Osteocyte (in vitro differentiated cells): Measurements from ENCODE around the gene CSKMT. TPM values are rescaled to one million over a fixed set of nuclear protein-coding genes. Genes with fewer than 3 reads are reported as not detected.

Experiments used
- DNase-seq: peaks from one replicate; pipeline ENCODE4 v3.0.0; 2021; ENCODE audit warnings: mixed read lengths; ENCODE audit not compliant: unreplicated experiment; ENCODE audit errors: extremely low spot score
- H3K27ac Mint-ChIP-seq: one replicate; pipeline ENCODE4 v1.8.0; 2021; ENCODE audit warnings: mild to moderate bottlenecking, mixed read lengths; ENCODE audit not compliant: unreplicated experiment
- H3K27me3 Mint-ChIP-seq: one replicate; pipeline ENCODE4 v1.8.0; 2021; ENCODE audit warnings: mixed read lengths; ENCODE audit not compliant: unreplicated experiment
- H3K36me3 Mint-ChIP-seq: one replicate; pipeline ENCODE4 v1.8.0; 2021; ENCODE audit warnings: mixed read lengths; ENCODE audit not compliant: unreplicated experiment
- H3K4me1 Mint-ChIP-seq: one replicate; pipeline ENCODE4 v1.8.0; 2021; ENCODE audit warnings: mixed read lengths; ENCODE audit not compliant: unreplicated experiment
- H3K4me3 Mint-ChIP-seq: one replicate; pipeline ENCODE4 v1.8.0; 2021; ENCODE audit warnings: mild to moderate bottlenecking, moderate library complexity, mixed read lengths; ENCODE audit not compliant: unreplicated experiment
- H3K9me3 Mint-ChIP-seq: one replicate; pipeline ENCODE4 v1.8.0; 2021; ENCODE audit warnings: mixed read lengths; ENCODE audit not compliant: unreplicated experiment
- CTCF ChIP-seq: fragments of 200-600 bp; sonication (generic); IDR thresholded peaks from 2 replicates; pipeline ENCODE4 v1.5.0; 2021; ENCODE audit warnings: antibody characterized with exemption, mild to moderate bottlenecking, moderate library complexity
- total RNA-seq: library from RNA; stranded (reverse); gene quantifications from 2 replicates; pipeline ENCODE4 v1.2.1, GENCODE V29; 2021

CSKMT gene
- total RNA-seq, 1 donor from 2014 or later = 27.3 TPM

- Mint-ChIP-seq H3K36me3 (peaks cover 7% of the 10 kb centered on the region), H3K27ac (peak within 1 kb of the TSS; percentile 93), H3K4me1 (peaks cover 20% of the 10 kb centered on the region), H3K4me3 (peak within 1 kb of the TSS; percentile 97), H3K9me3 (no peaks in the 10 kb centered on the region), H3K27me3 (no peaks in the 10 kb centered on the region)
- DNase-seq = peak; percentile 99
- no peak for TF ChIP-seq CTCF
Measured at GRCh38 chr11:62645946-62646824, 18.9 kb upstream of the CSKMT start, which contains the start of gene GANAB. TSS of gene GANAB (minus strand) at chr11:62646613. CDS start at chr11:62646599, 14 bp downstream.

- peak overlapping the region; percentile 97 for H3K4me3 Mint-ChIP-seq
- H3K4me1 Mint-ChIP-seq = peaks cover 20% of the 10 kb centered on the region
- no peaks in the 10 kb centered on the region for H3K9me3 Mint-ChIP-seq
- H3K27ac Mint-ChIP-seq = peak overlapping the region; percentile 93
- H3K36me3 Mint-ChIP-seq = peaks cover 7% of the 10 kb centered on the region
- TF ChIP-seq CTCF = no peak
- DNase-seq = no peak
- H3K27me3 Mint-ChIP-seq = no peaks in the 10 kb centered on the region
Measured at GRCh38 chr11:62646825-62647608, 18.1 kb upstream of the CSKMT start.

- H3K27ac Mint-ChIP-seq = peak overlapping the region; percentile 57
- DNase-seq = no peak
- H3K4me1 Mint-ChIP-seq = peaks cover 25% of the 10 kb centered on the region
- no peak overlapping the region for H3K4me3 Mint-ChIP-seq
- H3K9me3 Mint-ChIP-seq = no peaks in the 10 kb centered on the region
- no peaks in the 10 kb centered on the region for H3K27me3 Mint-ChIP-seq
- peaks cover 7% of the 10 kb centered on the region for H3K36me3 Mint-ChIP-seq
- no peak for TF ChIP-seq CTCF
Measured at GRCh38 chr11:62647609-62648005, 17.5 kb upstream of the CSKMT start.

- H3K4me1 Mint-ChIP-seq = peaks cover 27% of the 10 kb centered on the region
- DNase-seq = no peak
- peaks cover 7% of the 10 kb centered on the region for H3K36me3 Mint-ChIP-seq
- no peak for TF ChIP-seq CTCF
- no peaks in the 10 kb centered on the region for H3K9me3 Mint-ChIP-seq
- H3K27ac Mint-ChIP-seq = no peak overlapping the region
- H3K4me3 Mint-ChIP-seq = no peak overlapping the region
- H3K27me3 Mint-ChIP-seq = no peaks in the 10 kb centered on the region
Measured at GRCh38 chr11:62648185-62648966, 16.7 kb upstream of the CSKMT start.
